Activated naive CD8-positive, alpha-beta T cell treated with anti-CD3 and anti-CD28 coated beads, Interleukin-2, amount 50 U/mL, for 24 hours (primary cell): ENCODE results near the gene C5orf46.

Experiments used
- ATAC-seq: fragments of 150-1000 bp; cut with Tn5 transposase; one replicate; pipeline ENCODE4 v1.10.0; 2021
- DNase-seq: peaks from one replicate; pipeline ENCODE4 v3.0.0; 2021
- H3K27ac Mint-ChIP-seq: one replicate; pipeline ENCODE4 v1.8.0; 2021; ENCODE audit warnings: mild to moderate bottlenecking, mixed read lengths
- H3K27me3 Mint-ChIP-seq: one replicate; pipeline ENCODE4 v1.8.0; 2021; ENCODE audit warnings: mixed read lengths
- H3K36me3 Mint-ChIP-seq: one replicate; pipeline ENCODE4 v1.8.0; 2021; ENCODE audit warnings: low read depth, mixed read lengths
- H3K4me1 Mint-ChIP-seq: one replicate; pipeline ENCODE4 v1.8.0; 2021; ENCODE audit warnings: mixed read lengths
- H3K4me3 Mint-ChIP-seq: one replicate; pipeline ENCODE4 v1.8.0; 2021; ENCODE audit warnings: mild to moderate bottlenecking, moderate library complexity, mixed read lengths
- H3K9me3 Mint-ChIP-seq: one replicate; pipeline ENCODE4 v1.8.0; 2021; ENCODE audit warnings: mixed read lengths

The C5orf46 gene

DNA sequence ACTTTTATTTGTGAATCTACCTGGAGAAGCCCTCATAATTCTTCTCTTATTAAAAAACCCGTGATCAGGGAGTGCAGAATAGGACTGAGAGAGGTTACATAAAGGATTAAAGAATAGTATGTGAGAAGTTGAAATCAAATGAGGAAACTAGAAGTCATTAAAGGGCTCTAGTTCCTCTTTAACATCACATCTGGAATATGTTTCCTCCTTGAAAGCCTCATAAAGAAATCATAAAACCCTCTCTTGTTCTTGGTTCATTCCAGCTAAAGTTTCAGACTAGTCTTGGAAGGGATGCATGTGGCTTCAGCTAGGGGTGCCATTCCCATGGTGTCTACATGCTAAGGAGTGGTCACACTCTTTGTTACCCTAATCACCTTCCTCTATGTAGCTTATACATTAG, 5.7 kb upstream of the C5orf46 start:
- ATAC-seq (no peak), DNase-seq (no peak)
- peaks cover 2% of the 10 kb centered on the region for H3K27me3 Mint-ChIP-seq
- no peaks in the 10 kb centered on the region for H3K9me3 Mint-ChIP-seq
- no peak overlapping the region for H3K27ac Mint-ChIP-seq
- H3K4me1 Mint-ChIP-seq: no peaks in the 10 kb centered on the region
- H3K4me3 Mint-ChIP-seq: no peak overlapping the region
- no peaks in the 10 kb centered on the region for H3K36me3 Mint-ChIP-seq

DNA sequence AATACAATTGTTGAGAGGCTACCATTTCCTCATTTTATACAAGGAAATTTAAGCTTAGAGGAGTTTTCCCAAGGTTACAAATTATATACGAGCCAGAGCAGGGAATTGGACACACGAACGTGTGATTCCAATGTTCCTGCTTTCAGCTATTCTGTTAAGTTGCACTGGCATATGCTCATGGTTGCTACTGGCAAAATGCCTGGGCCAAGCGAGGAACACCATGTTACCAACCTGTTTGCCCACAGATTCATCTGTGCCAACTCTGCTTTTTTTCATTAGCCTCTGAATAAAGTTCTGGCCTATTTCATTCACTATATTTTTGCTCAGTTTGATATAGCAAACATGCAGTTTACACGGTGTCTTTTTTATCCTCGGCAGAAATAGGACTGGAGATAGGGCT, 5.1 kb upstream of the C5orf46 start:
- DNase-seq (no peak), ATAC-seq (no peak)
- Mint-ChIP-seq H3K27me3 (peaks cover 2% of the 10 kb centered on the region), H3K9me3 (no peaks in the 10 kb centered on the region), H3K4me1 (no peaks in the 10 kb centered on the region), H3K27ac (no peak overlapping the region), H3K36me3 (no peaks in the 10 kb centered on the region), H3K4me3 (no peak overlapping the region)

DNA sequence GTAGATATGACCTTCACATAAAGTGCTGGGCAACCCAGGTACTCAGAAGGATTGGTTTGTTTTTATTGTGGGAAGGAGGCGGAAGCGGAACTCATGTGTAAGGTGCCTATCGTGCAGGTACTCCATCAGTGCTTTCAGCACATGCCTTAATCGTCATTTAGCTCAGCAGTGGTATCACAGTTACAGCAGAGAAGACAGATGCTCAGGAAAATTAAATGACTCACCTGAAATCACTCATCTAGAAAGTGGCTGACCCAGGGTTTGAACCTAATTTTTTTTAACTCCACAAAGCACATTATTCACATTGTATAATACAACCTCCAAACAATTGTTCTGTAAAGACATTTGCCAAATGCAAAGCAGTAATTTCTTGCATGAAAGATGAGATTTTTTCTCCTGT, 2.2 kb downstream of the C5orf46 start:
- no peaks in the 10 kb centered on the region for H3K36me3 Mint-ChIP-seq
- no peak for ATAC-seq
- no peak for DNase-seq
- H3K4me3 Mint-ChIP-seq: no peak overlapping the region
- H3K4me1 Mint-ChIP-seq: no peaks in the 10 kb centered on the region
- no peak overlapping the region for H3K27ac Mint-ChIP-seq
- H3K9me3 Mint-ChIP-seq: no peaks in the 10 kb centered on the region
- peaks cover 2% of the 10 kb centered on the region for H3K27me3 Mint-ChIP-seq

DNA sequence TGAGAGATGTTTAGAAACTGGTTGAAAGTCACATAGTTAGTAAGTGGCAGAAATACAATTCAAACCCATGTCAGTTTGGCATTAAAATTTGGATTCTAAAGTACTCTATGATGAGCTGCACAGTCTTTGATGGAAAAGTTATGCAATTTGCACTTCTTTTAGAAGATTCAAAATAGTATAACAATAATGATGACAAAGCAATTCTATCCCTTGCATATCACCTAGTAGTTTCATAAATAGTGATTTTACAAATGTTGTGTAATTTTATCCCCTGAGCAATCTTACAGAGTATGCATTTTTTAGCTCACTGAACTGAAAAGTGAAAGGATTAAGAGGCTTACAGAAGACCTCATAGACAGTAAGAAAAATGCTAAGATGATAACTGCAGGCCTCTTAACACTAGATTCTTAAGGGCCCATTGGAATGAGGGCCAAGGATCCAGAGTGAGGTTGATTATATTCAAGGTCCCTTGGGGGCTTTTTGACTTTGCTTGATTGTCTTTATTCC, 3.7 kb downstream of the C5orf46 start:
- no peaks in the 10 kb centered on the region for H3K4me1 Mint-ChIP-seq
- no peak overlapping the region for H3K4me3 Mint-ChIP-seq
- ATAC-seq (no peak), DNase-seq (no peak)
- no peaks in the 10 kb centered on the region for H3K9me3 Mint-ChIP-seq
- no peaks in the 10 kb centered on the region for H3K27me3 Mint-ChIP-seq
- H3K27ac Mint-ChIP-seq: no peak overlapping the region
- H3K36me3 Mint-ChIP-seq: no peaks in the 10 kb centered on the region

DNA sequence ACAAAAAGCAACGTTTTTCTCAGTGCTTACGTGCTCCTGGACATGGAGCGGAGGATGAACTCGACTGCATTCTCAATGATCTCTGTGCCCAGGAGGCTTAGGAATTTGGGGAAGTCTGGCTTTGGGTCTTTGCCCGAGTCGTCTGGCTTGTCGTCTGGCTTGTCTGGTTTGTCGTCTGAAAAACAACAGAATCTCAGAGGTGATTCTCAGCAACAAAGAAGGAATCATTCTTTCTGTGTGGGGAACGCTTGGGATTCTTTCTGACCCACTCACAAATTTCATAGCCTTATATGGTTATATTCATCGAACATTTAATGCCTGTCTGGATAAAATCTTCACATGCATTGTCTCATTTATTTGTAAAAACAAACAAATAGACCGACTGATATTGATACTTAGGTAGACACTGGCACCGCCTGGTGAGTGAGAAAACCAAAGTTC, 4.7 kb downstream of the C5orf46 start:
- H3K9me3 Mint-ChIP-seq: no peaks in the 10 kb centered on the region
- H3K4me1 Mint-ChIP-seq: no peaks in the 10 kb centered on the region
- DNase-seq (no peak), ATAC-seq (no peak)
- H3K36me3 Mint-ChIP-seq: no peaks in the 10 kb centered on the region
- no peaks in the 10 kb centered on the region for H3K27me3 Mint-ChIP-seq
- no peak overlapping the region for H3K27ac Mint-ChIP-seq
- no peak overlapping the region for H3K4me3 Mint-ChIP-seq

DNA sequence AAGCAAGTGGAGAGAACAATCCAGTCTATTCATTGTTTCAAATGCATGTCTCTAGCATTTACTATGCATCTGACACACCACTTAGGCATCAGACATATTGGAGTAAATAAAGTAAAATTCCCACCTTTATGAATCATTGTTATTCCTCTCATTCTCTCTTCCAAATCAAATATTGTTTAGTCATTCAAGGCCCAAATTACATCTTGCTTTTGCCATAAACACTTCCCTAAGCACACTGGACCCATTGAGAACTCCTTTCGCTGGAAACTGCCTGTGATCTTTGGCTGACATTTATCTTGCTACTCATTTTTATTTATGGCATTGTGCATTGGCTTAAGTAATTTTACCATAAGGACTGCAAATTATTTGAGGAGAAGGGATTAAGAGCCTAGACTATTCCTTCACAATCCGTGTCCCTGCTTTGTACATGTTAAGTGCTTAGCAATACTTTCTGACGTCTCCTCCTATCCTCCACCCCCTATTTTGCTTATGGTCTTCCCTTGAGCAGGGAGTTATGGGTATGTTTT, 7.4 kb downstream of the C5orf46 start:
- Mint-ChIP-seq H3K9me3 (no peaks in the 10 kb centered on the region), H3K4me1 (no peaks in the 10 kb centered on the region), H3K27me3 (no peaks in the 10 kb centered on the region), H3K4me3 (no peak overlapping the region), H3K36me3 (no peaks in the 10 kb centered on the region), H3K27ac (no peak overlapping the region)
- DNase-seq: no peak
- ATAC-seq: no peak

DNA sequence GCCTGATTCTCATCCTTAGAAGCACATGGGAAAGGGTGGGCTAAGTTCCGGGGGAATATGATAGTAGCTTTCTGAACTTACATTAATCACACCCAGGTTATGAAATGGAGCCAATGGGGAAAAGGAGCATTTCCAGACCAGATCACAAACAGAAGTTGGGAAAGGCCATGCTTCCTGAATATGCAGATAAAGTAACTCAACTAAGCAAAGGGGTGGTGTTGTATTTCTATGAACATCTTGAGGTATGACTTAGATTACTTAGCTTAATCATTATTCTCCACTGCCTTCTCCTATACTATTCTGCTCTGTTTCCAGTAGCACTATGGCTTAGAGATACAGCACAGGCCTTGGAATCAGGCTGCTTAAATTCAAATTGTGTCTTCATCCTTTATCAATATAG, 10.5 kb downstream of the C5orf46 start:
- Mint-ChIP-seq H3K4me1 (no peaks in the 10 kb centered on the region), H3K27ac (no peak overlapping the region), H3K36me3 (no peaks in the 10 kb centered on the region), H3K4me3 (no peak overlapping the region), H3K27me3 (peaks cover 6% of the 10 kb centered on the region), H3K9me3 (no peaks in the 10 kb centered on the region)
- no peak for DNase-seq
- no peak for ATAC-seq

DNA sequence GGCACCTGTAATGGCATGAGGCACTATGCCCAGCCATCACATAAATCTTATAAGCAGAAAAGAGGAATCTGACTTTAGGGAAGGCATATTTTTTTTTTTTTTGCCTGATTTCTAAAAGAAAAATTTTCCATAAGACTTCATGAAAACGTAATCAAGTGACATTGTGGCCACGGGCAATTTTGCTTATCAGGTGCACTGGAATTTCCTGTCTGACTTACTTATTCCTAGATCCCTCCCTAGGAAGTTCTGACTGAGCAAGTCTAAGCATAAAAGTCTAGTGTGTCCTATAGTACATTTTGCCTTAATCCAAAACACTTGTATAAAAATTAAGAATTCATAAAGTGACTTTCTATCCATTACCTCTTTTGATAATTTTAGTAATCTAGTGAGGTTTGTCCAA, 12.5 kb downstream of the C5orf46 start:
- DNase-seq (no peak), ATAC-seq (no peak)
- Mint-ChIP-seq H3K4me3 (no peak overlapping the region), H3K4me1 (no peaks in the 10 kb centered on the region), H3K36me3 (no peaks in the 10 kb centered on the region), H3K27ac (no peak overlapping the region), H3K9me3 (no peaks in the 10 kb centered on the region), H3K27me3 (peaks cover 11% of the 10 kb centered on the region)

DNA sequence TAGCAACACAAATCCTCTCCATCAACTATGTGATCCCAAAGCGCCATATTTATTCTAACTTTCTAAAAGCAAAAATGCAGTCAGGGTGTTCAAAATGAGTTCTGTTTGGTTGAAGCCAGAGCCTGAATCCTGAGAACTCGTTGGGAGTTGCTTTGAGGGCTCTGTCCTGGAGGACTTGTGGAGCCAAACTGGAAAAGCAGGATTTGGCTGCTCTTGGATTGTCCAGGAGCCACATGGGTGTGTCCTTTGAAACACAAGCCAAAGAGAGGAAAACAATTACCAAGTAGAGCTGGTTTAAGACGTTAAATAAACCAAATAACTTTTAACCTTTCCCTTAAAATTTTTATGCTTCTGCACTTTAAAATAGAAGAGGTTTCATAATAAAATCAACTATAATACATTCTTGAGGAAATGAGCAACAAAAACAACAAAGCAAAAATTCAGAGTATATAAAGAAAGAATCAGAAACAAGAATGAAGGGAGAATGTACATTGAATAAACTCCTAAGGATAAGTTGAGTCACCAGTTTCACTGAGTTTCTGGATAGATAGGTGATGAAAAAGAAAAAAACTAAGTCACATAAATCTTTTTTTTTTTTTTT, 13.5 kb downstream of the C5orf46 start:
- Mint-ChIP-seq H3K27ac (no peak overlapping the region), H3K27me3 (peaks cover 11% of the 10 kb centered on the region), H3K4me3 (no peak overlapping the region), H3K9me3 (no peaks in the 10 kb centered on the region), H3K4me1 (no peaks in the 10 kb centered on the region), H3K36me3 (no peaks in the 10 kb centered on the region)
- no peak for DNase-seq
- ATAC-seq: no peak

DNA sequence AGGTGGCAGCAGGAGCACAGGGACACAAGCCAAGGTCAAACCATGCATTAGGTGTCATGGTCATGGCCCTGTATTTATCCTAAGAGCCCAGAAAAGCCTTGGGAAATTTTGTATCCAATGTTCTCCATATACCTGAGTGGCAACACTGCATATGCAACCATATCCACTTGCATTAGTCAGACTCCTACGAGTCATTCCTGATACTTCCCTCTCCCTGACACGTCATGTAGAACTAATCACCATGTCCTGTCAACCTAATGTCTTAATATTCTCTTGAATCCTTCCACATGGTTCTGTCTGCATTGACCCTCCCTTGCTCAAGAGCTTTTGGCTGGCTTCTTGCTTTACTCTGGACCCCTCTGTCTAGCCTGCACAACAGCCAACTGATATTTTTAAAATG, 18.4 kb downstream of the C5orf46 start:
- Mint-ChIP-seq H3K4me3 (no peak overlapping the region), H3K9me3 (no peaks in the 10 kb centered on the region), H3K36me3 (no peaks in the 10 kb centered on the region), H3K27me3 (peaks cover 15% of the 10 kb centered on the region), H3K4me1 (no peaks in the 10 kb centered on the region), H3K27ac (no peak overlapping the region)
- ATAC-seq: no peak
- no peak for DNase-seq

DNA sequence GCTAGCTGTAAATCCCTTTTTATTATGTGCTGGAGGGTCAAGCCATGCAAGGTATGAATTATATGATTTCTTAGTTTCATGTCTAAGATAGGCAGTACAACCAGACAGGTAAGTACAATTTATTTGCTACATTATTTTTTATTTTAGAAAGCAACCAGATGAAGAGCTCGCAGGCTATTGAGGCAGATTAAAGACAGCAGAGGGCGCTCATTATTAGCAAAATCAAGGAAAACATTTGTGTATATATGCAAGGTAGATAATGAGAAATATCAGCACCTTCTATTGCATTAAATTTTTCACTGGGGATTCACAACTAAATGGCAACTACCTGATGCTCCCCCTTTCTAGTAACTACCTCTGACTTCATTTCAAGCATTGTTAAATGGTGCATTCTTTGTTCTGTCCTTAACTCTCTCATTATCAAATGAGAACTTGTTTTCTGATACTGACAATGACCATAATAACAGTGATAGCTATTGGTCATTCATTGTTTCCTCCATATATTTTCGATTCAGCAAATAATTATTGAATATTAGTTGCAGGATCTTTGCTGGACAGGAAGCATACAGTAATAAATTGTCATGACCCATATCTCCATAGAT, 19.2 kb downstream of the C5orf46 start:
- Mint-ChIP-seq H3K4me3 (no peak overlapping the region), H3K36me3 (no peaks in the 10 kb centered on the region), H3K27ac (no peak overlapping the region), H3K4me1 (no peaks in the 10 kb centered on the region), H3K9me3 (no peaks in the 10 kb centered on the region), H3K27me3 (peaks cover 14% of the 10 kb centered on the region)
- no peak for DNase-seq
- ATAC-seq: no peak

DNA sequence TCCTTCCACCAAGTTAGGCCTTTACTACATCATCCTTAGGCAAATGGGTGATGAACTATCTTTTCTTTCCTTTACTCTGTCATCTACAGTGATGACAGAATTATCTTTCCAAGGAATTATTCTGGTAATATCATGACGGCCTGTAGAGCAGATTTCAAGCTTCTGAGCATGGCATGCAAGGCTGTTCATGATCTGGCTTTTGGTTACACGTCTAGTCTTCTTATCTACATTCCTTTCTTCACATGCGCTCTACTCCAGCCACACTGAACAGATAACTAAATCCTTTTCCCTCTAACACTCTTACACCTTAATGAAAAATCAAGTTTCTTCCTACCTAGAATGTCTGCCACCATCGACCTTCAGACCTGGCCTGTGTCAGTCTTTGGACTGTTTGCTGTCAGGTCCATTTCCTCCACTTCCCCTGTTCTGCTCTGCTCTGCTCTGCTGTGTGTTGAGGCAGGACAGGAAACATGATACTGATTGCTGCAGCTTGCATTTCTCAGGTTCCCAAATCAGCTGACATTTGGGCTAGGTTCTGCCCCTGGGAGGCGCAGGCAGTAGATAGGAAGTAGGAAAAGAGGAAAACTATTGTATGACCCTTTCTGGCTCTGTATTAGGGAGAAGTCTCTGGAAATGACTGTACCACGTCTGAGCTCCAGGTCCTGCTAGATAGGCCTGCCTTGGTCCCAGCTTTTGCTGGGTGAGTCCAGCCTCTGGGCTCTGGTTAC, 23.6 kb downstream of the C5orf46 start:
- no peak overlapping the region for H3K4me3 Mint-ChIP-seq
- DNase-seq (no peak), ATAC-seq (no peak)
- no peaks in the 10 kb centered on the region for H3K9me3 Mint-ChIP-seq
- H3K27ac Mint-ChIP-seq: no peak overlapping the region
- H3K4me1 Mint-ChIP-seq: no peaks in the 10 kb centered on the region
- no peaks in the 10 kb centered on the region for H3K36me3 Mint-ChIP-seq
- H3K27me3 Mint-ChIP-seq: peaks cover 5% of the 10 kb centered on the region

DNA sequence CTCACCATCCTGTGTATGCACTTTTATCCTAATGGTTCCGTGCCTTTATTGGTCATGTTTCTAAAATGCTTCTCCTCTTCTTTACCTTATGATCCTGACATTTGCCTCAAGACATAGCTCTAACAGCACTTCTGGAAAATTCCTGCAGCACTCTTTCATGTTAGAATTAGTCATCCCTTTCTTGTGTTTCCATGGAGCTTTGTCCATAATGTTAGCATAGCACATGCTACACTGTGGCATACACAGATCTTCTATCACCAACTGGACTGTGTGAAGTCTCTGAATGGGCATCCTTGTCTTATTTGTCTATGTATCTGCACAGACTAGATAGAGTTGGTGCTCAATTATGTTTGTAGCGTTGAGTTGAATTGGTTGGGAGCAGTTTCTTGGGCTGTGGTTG, 25.9 kb downstream of the C5orf46 start:
- peaks cover 2% of the 10 kb centered on the region for H3K27me3 Mint-ChIP-seq
- H3K4me3 Mint-ChIP-seq: no peak overlapping the region
- H3K27ac Mint-ChIP-seq: no peak overlapping the region
- no peak for DNase-seq
- H3K4me1 Mint-ChIP-seq: no peaks in the 10 kb centered on the region
- ATAC-seq: no peak
- H3K9me3 Mint-ChIP-seq: no peaks in the 10 kb centered on the region
- no peaks in the 10 kb centered on the region for H3K36me3 Mint-ChIP-seq

DNA sequence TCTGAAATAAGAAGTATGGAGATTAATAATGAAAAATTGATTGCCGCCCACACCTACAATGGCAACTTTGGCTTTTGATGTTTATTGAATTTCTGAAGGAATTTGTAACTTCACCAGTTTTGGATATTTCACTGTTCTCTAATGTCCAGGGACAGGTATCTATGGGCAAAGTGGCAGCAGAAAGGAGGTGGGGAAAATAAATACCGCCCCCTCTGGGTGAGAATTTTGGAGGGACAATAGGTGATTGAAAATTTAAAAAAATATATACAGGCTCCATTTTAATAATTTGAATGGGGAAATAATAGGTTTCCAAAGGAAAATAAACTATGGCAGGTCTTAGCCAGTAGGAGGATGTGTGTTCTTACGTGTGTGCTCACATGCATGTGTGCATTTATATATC, 26.6 kb downstream of the C5orf46 start:
- Mint-ChIP-seq H3K27ac (no peak overlapping the region), H3K27me3 (peaks cover 2% of the 10 kb centered on the region), H3K4me1 (no peaks in the 10 kb centered on the region), H3K36me3 (no peaks in the 10 kb centered on the region), H3K9me3 (no peaks in the 10 kb centered on the region), H3K4me3 (no peak overlapping the region)
- ATAC-seq: no peak
- no peak for DNase-seq
